ENCODE data around the gene PPP1R13B. TPM values are rescaled to one million over a fixed set of nuclear protein-coding genes. Genes with fewer than 3 reads are reported as not detected.

PPP1R13B gene
- polyA plus RNA-seq, 4 donors: 28.9 to 39.1 (median 31.1) TPM

DNA sequence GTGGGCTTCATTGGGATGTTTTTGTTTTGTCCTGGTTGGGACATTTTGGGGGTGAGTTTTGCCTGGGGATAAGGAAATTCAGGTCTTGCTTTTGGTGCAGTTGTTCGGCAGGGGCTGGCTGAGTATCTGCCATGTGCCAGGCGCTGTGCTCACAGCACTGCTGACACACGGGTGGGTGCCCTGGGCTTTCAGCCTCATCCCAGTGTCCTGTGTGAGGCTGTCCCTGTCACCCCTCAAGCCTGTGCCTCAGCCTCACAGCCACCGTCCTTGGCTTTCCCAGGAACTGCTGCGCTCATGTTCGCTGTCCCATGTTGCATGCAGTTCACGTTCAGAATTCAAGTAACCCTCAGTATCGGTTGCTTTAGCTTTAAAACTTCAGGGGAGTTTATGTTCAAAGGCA is 157.0 kb downstream of the PPP1R13B start:
- no peak for DNase-seq (ENCODE audit: low read depth in 4 of 4, low spot score in 3 of 4)

DNA sequence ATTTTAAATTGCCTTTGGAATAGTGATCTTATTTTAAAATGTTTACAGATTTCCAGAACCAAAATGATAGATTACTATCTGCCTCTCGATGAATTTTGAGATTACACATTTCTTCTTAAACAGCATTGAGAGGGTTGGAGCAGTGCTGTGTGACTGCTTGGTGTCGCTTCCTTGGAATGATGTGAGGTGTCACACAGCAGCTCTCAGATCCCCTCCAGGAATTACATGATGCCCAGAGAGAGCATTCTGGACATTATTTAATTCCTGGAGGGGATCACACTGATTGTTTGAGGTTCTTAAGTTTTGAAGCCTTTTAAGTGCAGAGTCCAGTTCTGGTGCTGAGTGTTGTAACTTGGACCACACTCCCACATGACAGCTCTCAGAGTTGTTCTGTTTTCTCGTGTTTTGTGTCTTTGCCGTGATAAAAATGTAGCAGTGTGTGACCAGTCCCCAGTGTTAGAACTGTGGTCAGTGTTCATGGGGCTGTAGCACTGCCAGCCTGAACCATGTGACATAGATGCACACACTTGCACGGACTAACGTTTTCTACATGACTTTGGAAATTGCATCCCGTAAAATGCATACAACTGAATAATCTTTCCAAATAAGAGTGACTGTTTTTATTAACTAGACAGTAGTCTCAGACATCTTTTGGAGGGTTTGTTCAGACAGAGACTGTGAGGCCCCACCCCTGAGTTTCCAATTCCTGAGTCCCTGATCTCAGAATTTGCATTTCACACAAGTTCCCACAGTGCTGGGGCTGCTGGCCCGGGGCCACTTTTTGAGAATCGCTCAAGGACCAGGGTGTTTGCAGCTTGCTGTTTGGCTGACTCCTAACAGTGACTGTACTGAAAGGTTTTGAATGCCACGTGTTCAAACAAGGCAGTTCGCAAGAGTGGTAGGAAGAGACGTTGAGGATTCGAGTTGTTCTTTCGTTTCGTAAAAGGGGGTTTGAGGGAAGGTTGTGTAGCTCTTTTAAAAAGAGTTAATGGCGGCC is 158.2 kb downstream of the PPP1R13B start:
- DNase-seq (ENCODE audit: low read depth in 4 of 4, low spot score in 3 of 4): no peak

DNA sequence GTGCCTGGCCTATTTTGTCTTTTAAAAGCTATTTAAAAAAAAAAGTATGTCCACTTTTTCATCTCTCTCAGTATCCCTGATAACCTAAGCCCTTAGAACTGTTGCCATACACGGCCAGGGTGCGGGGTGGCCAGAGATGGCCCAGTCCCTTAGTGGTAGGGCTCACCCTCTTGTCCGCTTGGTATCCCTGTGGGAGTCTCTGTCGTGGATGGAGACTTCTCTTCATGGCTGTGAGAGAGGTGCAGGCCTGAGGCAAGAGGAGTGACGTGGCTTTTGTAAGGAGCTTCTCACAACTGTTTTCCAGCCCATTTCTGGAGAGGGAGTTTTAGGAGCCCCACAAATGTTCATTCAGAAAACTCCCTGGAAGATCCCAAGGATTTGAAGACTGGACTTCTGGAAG is 158.9 kb downstream of the PPP1R13B start:
- DNase-seq (ENCODE audit: low read depth in 4 of 4, low spot score in 3 of 4): no peak

DNA sequence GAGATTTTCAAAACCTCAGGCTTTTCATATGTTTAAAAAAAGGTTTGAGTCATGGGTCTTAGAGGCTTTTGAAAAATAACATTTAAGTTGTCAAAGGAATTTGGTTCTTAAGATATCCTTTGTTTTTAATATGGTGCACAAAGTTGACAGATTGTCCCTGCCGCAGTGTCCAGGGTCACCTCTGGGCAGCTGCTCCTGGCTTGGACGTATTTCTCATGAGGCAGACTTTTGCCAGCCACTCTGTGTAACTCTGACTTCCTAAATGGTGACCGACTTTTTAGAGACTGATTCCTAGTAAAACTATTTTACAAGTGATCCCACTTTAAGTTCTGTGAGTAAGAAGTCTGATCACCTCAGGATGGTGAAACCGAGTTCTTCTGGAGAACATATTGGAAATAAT is 159.7 kb downstream of the PPP1R13B start:
- no peak for DNase-seq (ENCODE audit: low read depth in 4 of 4, low spot score in 3 of 4)

DNA sequence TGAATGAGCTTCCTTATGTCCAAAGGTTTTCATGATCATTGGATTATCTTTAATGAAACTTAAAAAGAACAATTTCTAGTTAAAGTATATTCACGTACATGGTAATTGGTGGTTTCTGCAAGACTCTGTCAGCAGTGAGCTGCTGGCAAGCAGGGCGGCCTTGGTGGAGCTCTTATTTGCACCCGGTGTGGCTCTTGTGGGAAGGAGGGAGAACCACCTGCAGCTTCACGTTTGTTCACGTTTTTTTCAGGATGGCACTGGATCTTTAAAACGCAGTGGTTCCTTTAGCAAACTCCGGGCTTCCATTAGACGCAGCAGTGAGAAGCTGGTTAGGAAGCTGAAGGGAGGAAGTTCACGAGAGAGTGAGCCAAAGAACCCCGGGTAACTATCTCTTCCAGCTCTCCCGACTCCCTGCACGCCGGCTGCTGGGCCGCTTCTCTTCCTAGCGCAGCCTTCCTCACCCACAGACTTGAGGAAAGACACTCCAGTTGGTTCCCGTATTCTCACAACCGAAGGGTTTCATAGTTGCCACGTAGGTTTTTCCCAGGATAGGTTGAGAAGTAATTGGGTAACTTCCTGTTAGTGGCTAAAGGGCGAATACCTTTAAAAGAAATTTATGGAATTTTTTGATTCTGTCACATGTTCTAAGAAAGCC is 160.4 kb downstream of the PPP1R13B start:
- DNase-seq (ENCODE audit: low read depth in 4 of 4, low spot score in 3 of 4): no peak

DNA sequence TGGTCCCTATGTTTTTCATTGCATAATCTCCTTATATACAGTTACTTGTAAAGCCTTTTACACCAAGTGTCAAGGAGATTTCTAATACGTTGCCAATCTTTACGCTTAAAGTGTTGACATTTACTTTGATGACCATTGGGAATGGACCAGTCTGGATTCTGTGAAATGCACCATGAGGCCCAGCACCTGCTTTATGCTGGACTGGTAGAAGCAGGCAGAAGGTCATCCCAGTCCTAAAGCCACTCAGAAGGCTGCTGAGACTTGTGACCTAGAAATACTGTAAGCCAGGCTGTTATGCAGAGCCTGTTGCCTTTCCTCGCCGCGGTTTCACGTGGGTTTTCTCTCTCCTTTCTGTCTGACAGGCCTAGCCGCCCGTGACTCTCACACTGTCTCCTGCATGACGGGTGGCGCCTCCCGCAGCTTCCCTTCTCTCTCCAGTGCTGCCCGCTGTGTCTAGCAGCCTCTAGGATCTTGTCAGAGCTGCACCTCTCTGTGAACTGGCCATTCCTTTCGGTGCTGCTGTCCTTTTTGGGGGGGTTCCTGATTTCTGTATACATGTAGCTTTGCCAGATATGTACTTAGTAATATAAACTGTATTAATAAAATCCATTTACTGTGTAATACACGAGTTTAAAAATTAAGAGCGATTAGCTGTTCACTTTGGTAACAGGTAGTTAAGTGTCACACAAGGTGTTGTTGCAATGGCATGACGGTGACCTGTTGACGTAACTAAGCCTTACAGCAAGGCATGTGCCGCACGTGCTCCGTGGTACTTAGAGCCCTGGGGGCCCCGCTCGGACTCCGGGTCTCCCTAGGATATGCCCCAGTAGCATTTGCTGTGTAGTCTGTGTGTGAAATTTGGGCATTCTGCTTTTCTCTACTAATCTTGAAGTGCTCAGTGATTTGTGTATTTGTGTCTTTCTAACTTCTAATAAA is 161.8 kb downstream of the PPP1R13B start:
- no peak for DNase-seq (ENCODE audit: low read depth in 4 of 4, low spot score in 3 of 4)

DNA sequence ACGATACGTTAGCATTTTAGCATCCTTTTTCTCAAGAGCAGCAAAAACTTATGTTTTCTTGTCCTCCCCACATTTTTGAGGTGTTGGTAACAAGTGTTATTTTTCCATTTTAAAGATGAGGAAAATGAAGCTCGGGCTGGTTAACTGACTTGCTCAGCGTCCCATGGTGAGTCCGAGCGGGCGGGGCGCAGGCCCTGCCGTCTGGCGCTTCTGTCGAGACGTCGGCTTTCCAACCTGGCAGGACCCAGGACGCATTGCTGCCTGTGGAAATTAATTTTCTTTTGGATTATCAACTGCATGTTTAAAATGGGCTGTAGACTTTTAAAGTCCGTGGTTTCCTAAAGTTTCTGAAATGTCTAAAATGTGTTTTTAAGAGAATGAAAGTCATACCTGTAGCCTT is 162.5 kb downstream of the PPP1R13B start:
- DNase-seq (ENCODE audit: low read depth in 4 of 4, low spot score in 3 of 4): no peak

DNA sequence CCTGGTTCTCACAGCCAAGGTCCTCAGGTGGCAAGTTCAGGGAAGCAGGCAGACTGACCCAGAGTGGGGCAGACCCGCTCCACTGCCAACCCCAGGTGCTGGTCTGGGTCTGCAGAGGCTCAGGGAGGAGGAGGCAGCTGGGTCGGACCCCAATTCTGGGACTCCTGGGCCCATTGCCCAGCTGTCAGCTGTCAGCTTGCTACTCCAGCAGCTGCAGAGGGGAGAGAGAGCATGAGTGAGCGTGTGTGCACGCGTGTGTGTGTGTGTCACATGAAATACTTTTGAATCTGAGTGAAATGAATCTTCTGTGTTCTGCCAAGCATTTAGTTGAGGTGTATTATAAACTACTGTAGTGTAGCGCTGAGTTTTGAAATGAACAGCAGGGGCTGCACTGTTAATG is 162.9 kb downstream of the PPP1R13B start:
- DNase-seq (ENCODE audit: low read depth in 4 of 4, low spot score in 3 of 4): no peak

Other genes with a start within 250 kb of the PPP1R13B start
- 10 to 100 TPM; 88.0 to 99.8 (median 92.7) TPM for gene KLC1, start 218.4 kb downstream of the PPP1R13B start, polyA plus RNA-seq (ENCODE audit: insufficient read length in 4 of 4)
- 10 to 100 TPM; 12.6 to 16.0 (median 14.7) TPM for gene XRCC3, start 132.1 kb downstream of the PPP1R13B start, polyA plus RNA-seq (ENCODE audit: insufficient read length in 4 of 4)
- 10 to 100 TPM; 50.0 to 61.2 (median 55.8) TPM for gene ZFYVE21, start 131.8 kb downstream of the PPP1R13B start, polyA plus RNA-seq (ENCODE audit: insufficient read length in 4 of 4)
- gene TDRD9, start 80.9 kb upstream of the PPP1R13B start, polyA plus RNA-seq (ENCODE audit: insufficient read length in 4 of 4): 1 to 10 TPM; 1.5 to 5.1 (median 3.6) TPM
- under 1 TPM in 2 of 4 donors, not detected in 2; 0.04 to 0.17 TPM for gene RD3L, start 95.0 kb upstream of the PPP1R13B start, polyA plus RNA-seq (ENCODE audit: insufficient read length in 4 of 4)
- 10 to 100 TPM; 12.3 to 20.2 (median 16.5) TPM for gene ASPG, start 238.1 kb upstream of the PPP1R13B start, polyA plus RNA-seq (ENCODE audit: insufficient read length in 4 of 4)

All from right renal pelvis (tissue), 4 donors.